Heart right ventricle (tissue), 16 donors: ENCODE results near the gene DTD1. TPM values are rescaled to one million over a fixed set of nuclear protein-coding genes. Genes with fewer than 3 reads are reported as not detected.

Source experiments
- ATAC-seq, 8 donors: fragments of 200-7000 bp; cut with Tn5 transposase; one replicate each; pipeline ENCODE4 v1.9.1; 2020; ENCODE audit warnings: mild to moderate bottlenecking in 8 of 8, moderate library complexity in 8 of 8, moderate number of reproducible peaks in 1 of 8
- DNase-seq, 2 donors: peaks; one replicate each; pipeline ENCODE4 v3.0.0-alpha.2; 2020
- H3K27ac ChIP-seq, 10 donors: fragments of 200-600 bp; sonication (generic) in 2 of 10; one replicate each; pipeline versions ENCODE4 v1.5.0 to v1.8.0; 2020 to 2022; ENCODE audit warnings: mild to moderate bottlenecking in 3 of 10
- H3K27me3 ChIP-seq, 7 donors: fragments of 200-600 bp; one replicate each; pipeline ENCODE4 v1.8.0; 2021 to 2022; ENCODE audit warnings: mild to moderate bottlenecking in 2 of 7
- H3K36me3 ChIP-seq, 9 donors: fragments of 200-600 bp; sonication (generic) in 1 of 9; one replicate each; pipeline versions ENCODE4 v1.5.0 to v1.8.0; 2020 to 2022; ENCODE audit warnings: mild to moderate bottlenecking in 2 of 9
- H3K4me1 ChIP-seq, 9 donors: fragments of 200-600 bp; sonication (generic) in 1 of 9; one replicate each; pipeline versions ENCODE4 v1.5.0 to v1.8.0; 2020 to 2022; ENCODE audit warnings: mild to moderate bottlenecking in 4 of 9
- H3K4me3 ChIP-seq, 10 donors: fragments of 200-600 bp; sonication (generic) in 2 of 10; one replicate each; pipeline versions ENCODE4 v1.5.0 to v1.8.0; 2020 to 2022; ENCODE audit warnings: mild to moderate bottlenecking in 7 of 10, moderate library complexity in 2 of 10
- H3K9me3 ChIP-seq, 11 donors: fragments of 200-600 bp in 10 of 11; sonication (generic) in 2 of 11; one replicate each; pipeline versions ENCODE4 v1.5.0 to v1.8.0; 2013 to 2022; ENCODE audit warnings: mild to moderate bottlenecking in 2 of 11, control low read depth in 1 of 11, moderate library complexity in 1 of 11
- CTCF ChIP-seq, 9 donors: fragments of 200-600 bp; sonication (generic) in 2 of 9; IDR thresholded peaks; one replicate each; pipeline versions ENCODE4 v1.5.0 to v1.8.0; 2021 to 2022; ENCODE audit warnings: antibody characterized with exemption in 9 of 9, mild to moderate bottlenecking in 5 of 9, moderate library complexity in 1 of 9
- WGBS, 2 donors: extraction: QIAGEN DNeasy Blood & Tissue Kit; methylation state at CpG; one replicate each; pipeline ENCODE4 v1.1.7; 2013; ENCODE audit warnings: inconsistent platforms in 1 of 2; 5-methylcytosine and 5-hydroxymethylcytosine counted together
- intact Hi-C, 10 donors: fragments of 100-400 bp; cut with DNase I; formaldehyde crosslinking; loops; one replicate each; pipeline versions ENCODE4 v1.11.1 to v1.14.2; 2022
- polyA plus RNA-seq, 2 donors: library from polyadenylated mRNA; stranded (reverse); fragments of 200-250 nt; gene quantifications; one replicate each; pipeline ENCODE4 v1.2.3, GENCODE V29; 2013
- total RNA-seq, 10 donors: library from RNA; stranded (reverse); fragmentation: NEBNext Ultra II Directional in 3 of 10; extraction: Animal tissue kit (Norgen Biotek cat#: 25700) in 3 of 10; gene quantifications; one replicate each; pipeline versions ENCODE4 v1.2.1 to v1.2.4, GENCODE V29; 2021 to 2023
- donor health status: Arrhythmogenic right ventricular cardiomyopathy.
- donor health status: ischemic (EF 13 %, LVEDD 7.1; RV severe dilation, severe dysfunction).
- donor health status: healthy with polysubstance abuse.
- donor health status: DM: no; HTN: yes; CAD: no.
- donor health status: DM: no; HTN: no; CAD: no.
- donor health status: ischemic (EF 25% LVEDD 6.9; RV normal size, moderate dysfunction).
- donor health status: ischemic (EF 25% LVEDD 5.7; RV mildly dilated, moderate dysfunction).
- donor health status: healthy.
- donor health status: DM: yes; HTN: yes; CAD: no.
- donor health status: Ischemic cardiomyopathy.
- donor health status: ischemic (EF 35%, LVEDD 5.7; RV mildly dilated, moderate dysfunction).
- donor health status: nonischemic (EF 11% LVEDD 7.7; RV severe dilation, severe dysfunction).
- donor health status: DM: yes; HTN: yes; CAD: no.
- donor health status: PGD.
- donor health status: ischemic (EF 29% LVEDD 5.4; RV normal size, mild dysfunction).
- donor health status: nonischemic (EF 23%, LVEDD 6.1; RV moderate dilation, normal function).

DTD1 gene
- total and polyA plus RNA-seq, 12 donors: 5.2 to 31.9 (median 14.3) TPM

DNA sequence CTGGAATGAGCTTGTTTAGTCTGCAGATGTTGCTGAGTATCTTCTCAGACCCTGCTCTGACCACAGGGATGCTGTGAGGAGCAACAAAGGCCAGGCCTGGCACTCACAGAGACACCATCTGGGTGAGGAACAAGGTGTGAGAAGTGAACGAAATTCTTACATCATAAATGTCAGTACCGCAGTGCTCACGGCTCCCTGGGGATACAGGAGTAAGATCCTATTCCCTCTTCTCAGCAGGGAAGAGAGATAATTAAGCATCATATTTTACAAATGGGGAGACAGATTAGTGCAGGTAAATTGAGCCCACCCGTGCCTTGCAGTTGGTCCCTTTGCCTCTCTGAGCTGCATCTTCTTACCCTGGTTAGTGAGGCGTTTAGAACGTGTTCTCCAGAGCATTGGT is 106.2 kb downstream of the DTD1 start:
- DNase-seq (no peak), ATAC-seq (no peak)
- Histone ChIP-seq H3K27ac (no peak overlapping the region), H3K4me1 (no peaks in the 10 kb centered on the region), H3K36me3 (no peaks in the 10 kb centered on the region), H3K9me3 (no peaks in the 10 kb centered on the region), H3K27me3 (no peaks in the 10 kb centered on the region), H3K4me3 (no peak overlapping the region)
- 91 to 94% methylated on average over 6 of the region's 6 CpGs for WGBS, 2 donors
- intact Hi-C loops: no loop called here
- no peak for TF ChIP-seq CTCF (IDR thresholded peaks at IDR 0.05)

DNA sequence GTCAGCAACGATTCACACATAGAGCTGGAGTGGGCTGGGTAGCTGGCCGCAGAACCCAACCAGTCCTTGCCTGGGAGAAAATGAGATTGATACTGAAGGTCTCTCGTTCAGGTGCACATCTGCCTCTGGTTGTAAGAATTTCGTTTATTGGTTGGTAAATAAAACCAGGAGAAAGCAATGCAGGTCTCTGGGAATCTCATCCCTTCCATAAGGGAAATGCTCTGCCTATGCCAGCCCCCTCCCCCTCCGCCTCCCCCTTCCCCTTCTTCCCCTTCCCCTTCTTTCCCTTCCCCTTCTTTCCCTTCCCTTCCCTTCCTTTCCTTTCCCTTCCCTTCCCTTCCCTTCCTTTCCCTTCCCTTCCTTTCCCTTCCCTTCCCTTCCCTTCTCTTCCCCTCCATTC is 107.3 kb downstream of the DTD1 start:
- Histone ChIP-seq H3K9me3 (no peaks in the 10 kb centered on the region), H3K27me3 (no peaks in the 10 kb centered on the region), H3K36me3 (no peaks in the 10 kb centered on the region), H3K4me1 (no peaks in the 10 kb centered on the region), H3K27ac (no peak overlapping the region), H3K4me3 (no peak overlapping the region)
- no peak for TF ChIP-seq CTCF (IDR thresholded peaks at IDR 0.05)
- ATAC-seq (no peak), DNase-seq (no peak)
- 77 to 78% methylated on average over 5 of the region's 5 CpGs for whole genome bisulfite sequencing, 2 donors
- intact Hi-C loops: no loop called here

- no peaks in the 10 kb centered on the region for H3K36me3 ChIP-seq
- DNase-seq (no peak), ATAC-seq (no peak)
- no peak overlapping the region for H3K27ac ChIP-seq
- WGBS, 2 donors: 96 to 99% methylated on average over 4 of the region's 4 CpGs
- peaks cover 0 to 11% (median 6%) of the 10 kb centered on the region in 9 donors for H3K4me1 ChIP-seq
- H3K27me3 ChIP-seq: no peaks in the 10 kb centered on the region
- H3K9me3 ChIP-seq: no peaks in the 10 kb centered on the region
- no peak overlapping the region for H3K4me3 ChIP-seq
- intact Hi-C loops: no loop called here
- TF ChIP-seq CTCF (IDR thresholded peaks at IDR 0.05): no peak
Observed at GRCh38 chr20:18698735-18699380, 111.0 kb downstream of the DTD1 start.

DNA sequence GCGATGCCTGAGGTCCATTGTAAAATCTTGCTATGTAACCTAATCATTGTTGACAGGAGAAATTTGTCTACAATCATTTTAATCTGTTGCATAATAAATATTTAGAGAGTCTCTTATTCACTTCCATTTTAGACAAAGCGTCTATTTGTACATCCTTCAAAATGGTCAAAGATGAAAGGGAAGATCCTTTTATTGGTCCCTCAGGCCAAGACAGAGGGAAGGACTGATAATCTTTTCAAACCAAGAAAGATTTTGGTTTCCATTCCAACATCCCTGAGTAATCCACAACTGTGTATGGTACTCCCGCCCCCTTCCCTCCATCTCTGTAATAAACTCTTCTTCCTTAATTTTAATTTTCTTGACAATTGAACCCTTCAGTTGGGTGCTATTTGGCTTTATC is 114.1 kb downstream of the DTD1 start:
- no peak for ATAC-seq
- no peaks in the 10 kb centered on the region for H3K9me3 ChIP-seq
- H3K4me3 ChIP-seq: no peak overlapping the region
- intact Hi-C loops: loop anchor here in 1 of 10 donors (5.0 kb wide), 1 partner anchor 35 kb away; no protein-coding TSS in a partner anchor
- no peak overlapping the region for H3K27ac ChIP-seq
- H3K36me3 ChIP-seq: no peaks in the 10 kb centered on the region
- DNase-seq: no peak
- H3K27me3 ChIP-seq: no peaks in the 10 kb centered on the region
- H3K4me1 ChIP-seq: peaks cover 0 to 29% (median 11%) of the 10 kb centered on the region in 9 donors
- 84 to 96% methylated on average over 3 of the region's 3 CpGs for WGBS, 2 donors
- no peak for TF ChIP-seq CTCF (IDR thresholded peaks at IDR 0.05)
